IMR-90 (cell line): ENCODE measurements around the gene RILPL2. TPM values are rescaled to one million over a fixed set of nuclear protein-coding genes. Genes with fewer than 3 reads are reported as not detected.

ENCODE experiments used
- ATAC-seq: fragments of 200-7000 bp; cut with Tn5 transposase; 2 replicates; pipeline ENCODE4 v1.9.1; 2020; ENCODE audit warnings: low read depth, mild to moderate bottlenecking, moderate library complexity
- BruUV-seq: library from RNA; stranded (reverse); fragments of 400-500 nt; replicated peaks from 2 replicates; lab custom pipeline; 2021; lab: Mats Ljungman, UMichigan
- CTCF ChIA-PET: fragments of 300-600 bp; formaldehyde crosslinking; extraction: SDS; loops from one replicate; lab custom pipeline; 2021; ENCODE audit warnings: antibody characterized with exemption; lab: Yijun Ruan, JAX
- POLR2A ChIA-PET: fragments of 300-600 bp; sonication (Branson Sonifier 250); formaldehyde crosslinking; loops from one replicate; lab custom pipeline; 2022; ENCODE audit warnings: antibody characterized with exemption; ENCODE audit not compliant: unreplicated experiment; lab: Charles Lee
- DNase-seq: peaks from one replicate; pipeline ENCODE4 v3.0.0; 2013
- H2AFZ ChIP-seq: replicated peaks from 2 replicates; pipeline ENCODE3; 2013; ENCODE audit warnings: low read length, mild to moderate bottlenecking; ENCODE audit not compliant: poor library complexity
- H2AK5ac ChIP-seq: 2 replicates; pipeline ENCODE4 v1.6.1; 2013; ENCODE audit warnings: low read depth, low read length, inconsistent platforms
- H2AK9ac ChIP-seq: replicated peaks from 2 replicates; pipeline ENCODE3; 2013; ENCODE audit warnings: mild to moderate bottlenecking, low read depth, low read length, moderate library complexity; ENCODE audit not compliant: poor library complexity
- H2BK120ac ChIP-seq: 2 replicates; pipeline ENCODE4 v1.6.1; 2013; ENCODE audit warnings: low read depth, low read length, inconsistent platforms
- H2BK15ac ChIP-seq: 3 replicates; pipeline ENCODE4 v1.6.1; 2013; ENCODE audit warnings: low read depth, low read length, inconsistent platforms
- H2BK20ac ChIP-seq: 2 replicates; pipeline ENCODE4 v1.6.1; 2013; ENCODE audit warnings: low read depth, mild to moderate bottlenecking, inconsistent platforms, low read length, moderate library complexity
- H2BK5ac ChIP-seq: 2 replicates; pipeline ENCODE4 v1.6.1; 2013; ENCODE audit warnings: mild to moderate bottlenecking, low read depth, low read length, inconsistent platforms; ENCODE audit not compliant: poor library complexity, severe bottlenecking
- H3K14ac ChIP-seq: replicated peaks from 2 replicates; pipeline ENCODE4 v1.6.1; 2013; ENCODE audit warnings: low read depth, low read length, inconsistent platforms
- H3K18ac ChIP-seq: 2 replicates; pipeline ENCODE4 v1.6.1; 2013; ENCODE audit warnings: low read depth, low read length, control low read depth
- H3K23ac ChIP-seq: 2 replicates; pipeline ENCODE4 v1.6.1; 2013; ENCODE audit warnings: low read depth, low read length, inconsistent platforms
- H3K27ac ChIP-seq: 2 replicates; pipeline ENCODE4 v1.5.1; 2013; ENCODE audit warnings: mild to moderate bottlenecking, control low read depth, low read length; ENCODE audit not compliant: insufficient read depth
- H3K27me3 ChIP-seq: 2 replicates; pipeline ENCODE4 v1.6.1; 2013; ENCODE audit warnings: low read length; ENCODE audit not compliant: control insufficient read depth, insufficient read depth
- H3K36me3 ChIP-seq: 2 replicates; pipeline ENCODE4 v1.6.1; 2013; ENCODE audit warnings: low read length, mixed read lengths; ENCODE audit not compliant: control insufficient read depth, insufficient read depth
- H3K4ac ChIP-seq: 2 replicates; pipeline ENCODE4 v1.6.1; 2013; ENCODE audit warnings: low read depth, low read length, inconsistent platforms
- H3K4me1 ChIP-seq: 2 replicates; pipeline ENCODE4 v1.6.1; 2013; ENCODE audit warnings: low read length, mixed read lengths; ENCODE audit not compliant: control insufficient read depth, insufficient read depth
- H3K4me2 ChIP-seq: 2 replicates; pipeline ENCODE4 v1.6.1; 2013; ENCODE audit warnings: low read depth, mild to moderate bottlenecking, control low read depth, low read length, moderate library complexity
- H3K4me3 ChIP-seq: 2 replicates; pipeline ENCODE4 v1.5.1; 2013; ENCODE audit warnings: low read depth, mild to moderate bottlenecking, control low read depth, low read length, moderate library complexity; ENCODE audit not compliant: insufficient read depth
- H3K56ac ChIP-seq: 2 replicates; pipeline ENCODE4 v1.6.1; 2013; ENCODE audit warnings: low read length, inconsistent platforms; ENCODE audit not compliant: insufficient read depth; ENCODE audit errors: extremely low read depth
- H3K79me1 ChIP-seq, 2 experiments: 2 replicates each; pipeline ENCODE4 v1.6.1; 2013; ENCODE audit warnings: low read length in 2 of 2, inconsistent platforms in 1 of 2, low read depth in 1 of 2
- H3K9ac ChIP-seq: 2 replicates; pipeline ENCODE4 v1.6.1; 2013; ENCODE audit warnings: low read depth, low read length, control low read depth
- H3K9me1 ChIP-seq: 2 replicates; pipeline ENCODE4 v1.6.1; 2013; ENCODE audit warnings: low read length, inconsistent platforms; ENCODE audit not compliant: insufficient read depth
- H3K9me3 ChIP-seq: 2 replicates; pipeline ENCODE4 v1.6.1; 2013; ENCODE audit warnings: low read length; ENCODE audit not compliant: control insufficient read depth, insufficient read depth
- H4K20me1 ChIP-seq: 2 replicates; pipeline ENCODE4 v1.6.1; 2013; ENCODE audit warnings: low read length, inconsistent platforms; ENCODE audit not compliant: insufficient read depth
- H4K5ac ChIP-seq: 2 replicates; pipeline ENCODE4 v1.6.1; 2013; ENCODE audit warnings: mild to moderate bottlenecking, low read depth, low read length, control low read depth
- H4K8ac ChIP-seq, 2 experiments: 2 replicates each; pipeline ENCODE4 v1.6.1; 2013; ENCODE audit warnings: low read depth in 2 of 2, low read length in 2 of 2, control low read depth in 1 of 2, inconsistent platforms in 1 of 2
- H4K91ac ChIP-seq: 2 replicates; pipeline ENCODE4 v1.6.1; 2013; ENCODE audit warnings: low read depth, low read length, inconsistent platforms; ENCODE audit not compliant: insufficient read depth
- BHLHE40 ChIP-seq: fragments of 150-350 bp; IDR thresholded peaks from 2 replicates; pipeline ENCODE4 v1.6.1; 2016; ENCODE audit warnings: mild to moderate bottlenecking, low read depth, low read length
- CEBPB ChIP-seq: IDR thresholded peaks from 2 replicates; pipeline ENCODE4 v1.6.1; 2012; ENCODE audit warnings: low read depth, low read length, improper control_type of control experiment
- CHD1 ChIP-seq: IDR thresholded peaks from 2 replicates; pipeline ENCODE4 v1.6.1; 2012; ENCODE audit warnings: low read depth, low read length, improper control_type of control experiment
- MAZ ChIP-seq: IDR thresholded peaks from 2 replicates; pipeline ENCODE4 v1.6.1; 2012; ENCODE audit warnings: low read depth, mild to moderate bottlenecking, low read length, improper control_type of control experiment, moderate library complexity, borderline replicate concordance
- NFE2L2 ChIP-seq: fragments of 150-350 bp; IDR thresholded peaks from 2 replicates; pipeline ENCODE4 v1.6.1; 2016; ENCODE audit warnings: low read depth, mild to moderate bottlenecking, low read length
- RAD21 ChIP-seq: IDR thresholded peaks from 2 replicates; pipeline ENCODE4 v1.6.1; 2012; ENCODE audit warnings: low read length, improper control_type of control experiment
- RFX5 ChIP-seq: IDR thresholded peaks from 2 replicates; pipeline ENCODE4 v1.8.0; 2012; ENCODE audit warnings: low read depth, mild to moderate bottlenecking, low read length, moderate library complexity
- SMC3 ChIP-seq: fragments of 150-350 bp; IDR thresholded peaks from 2 replicates; pipeline ENCODE4 v1.6.1; 2016; ENCODE audit warnings: low read depth, mild to moderate bottlenecking, antibody characterized with exemption, low read length, moderate library complexity
- WGBS, 2 experiments: methylation state at CpG; one replicate each; pipeline versions ENCODE4 v1.1.5 to v1.1.7; 2013; ENCODE audit warnings: missing lambda C conversion rate in 2 of 2; ENCODE audit not compliant: insufficient read length in 1 of 2; ENCODE audit errors: extremely low coverage in 2 of 2; 5-methylcytosine and 5-hydroxymethylcytosine counted together
- dilution Hi-C: fragments of 300-500 bp; cut with HindIII; formaldehyde crosslinking; loops from one replicate; pipeline ENCODE4 v1.14.3; 2018; ENCODE audit warnings: low sequenced_read_pairs; ENCODE audit not compliant: unreplicated experiment
- in situ Hi-C: fragments of 300-500 bp; cut with MboI; formaldehyde crosslinking; loops from 3 replicates; pipeline ENCODE4 v1.14.3; 2019; ENCODE audit warnings: low sequenced_read_pairs, inconsistent platforms, mixed read lengths
- intact Hi-C: fragments of 100-400 bp; cut with micrococcal nuclease; formaldehyde crosslinking; loops from 2 replicates; pipeline ENCODE4 v1.10.0; 2022
- polyA plus RNA-seq, 3 experiments: library from polyadenylated mRNA; depleted of rRNA; stranded (reverse); fragments of >200 nt; gene quantifications; 2 replicates each; pipeline ENCODE4 v1.2.3, GENCODE V29; 2012; ENCODE audit warnings: low replicate concordance in 1 of 3
- total RNA-seq: library from RNA; depleted of rRNA; stranded (reverse); fragments of >200 nt; gene quantifications from 2 replicates; pipeline ENCODE4 v1.2.3, GENCODE V29; 2012
- TF ChIP-seq, protein P1 (sequence below): fragments of 150-350 bp; IDR thresholded peaks from 2 replicates; pipeline ENCODE4 v1.6.1; 2017; ENCODE audit warnings: mild to moderate bottlenecking, antibody characterized with exemption, low read length, low read depth
- TF ChIP-seq, protein P2 (sequence below): conservative IDR thresholded peaks from 2 replicates; pipeline ENCODE4 v1.5.1; 2012; ENCODE audit warnings: mild to moderate bottlenecking, low read depth, low read length, improper control_type of control experiment

The RILPL2 gene
- total and polyA plus RNA-seq, 2 of the 4 experiments (the other 2 are of a cell fraction) = 1.8 to 2.2 TPM

DNA sequence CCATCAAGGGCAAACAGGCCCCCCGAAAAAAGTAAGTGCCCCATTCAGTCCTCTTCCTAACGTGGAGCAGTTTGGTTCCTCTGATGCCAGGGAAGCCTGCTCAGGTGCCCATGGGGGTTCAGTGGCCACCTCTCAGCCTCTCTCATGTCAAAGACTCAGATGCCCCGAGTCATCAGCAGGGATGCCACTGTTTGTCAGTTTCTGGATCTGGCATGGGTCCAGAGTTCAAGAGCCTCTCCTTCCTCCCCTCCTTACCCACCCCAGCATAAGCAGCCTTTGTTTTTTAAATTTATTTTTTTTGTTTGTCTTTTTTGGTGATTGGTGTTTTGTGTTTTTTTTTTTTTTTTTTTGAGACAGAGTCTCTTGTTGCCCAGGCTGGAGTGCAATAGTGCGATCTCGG, 41.2 kb downstream of the RILPL2 start:
- Histone ChIP-seq H2AK5ac (no peak overlapping the region), H2AK9ac (no peak overlapping the region), H3K9me1 (peaks cover 14% of the 10 kb centered on the region; the same call in 1 of the 2 replicates), H3K36me3 (peaks cover 67% of the 10 kb centered on the region), H2AFZ (no peak overlapping the region), H3K4me3 (no peak overlapping the region), H4K5ac (no peak overlapping the region), H3K4me2 (no peak overlapping the region), H3K9ac (no peak overlapping the region), H4K8ac (no peak overlapping the region), H3K4me1 (peaks cover 5% of the 10 kb centered on the region; the same call in 1 of the 2 replicates), H3K18ac (no peak overlapping the region), H2BK120ac (no peak overlapping the region), H3K23ac (no peak overlapping the region), H3K4ac (no peak overlapping the region), H3K9me3 (no peaks in the 10 kb centered on the region), H3K56ac (no peak overlapping the region), H4K20me1 (peaks cover 47% of the 10 kb centered on the region), H3K27me3 (no peaks in the 10 kb centered on the region), H3K14ac (no peak overlapping the region), H2BK20ac (no peak overlapping the region), H4K91ac (no peak overlapping the region), H2BK5ac (no peak overlapping the region), H3K27ac (no peak overlapping the region), H2BK15ac (no peak overlapping the region), H3K79me1 (peaks cover 35 to 85% of the 10 kb centered on the region in 2 experiments)
- ATAC-seq (no peak), DNase-seq (no peak)
- in situ Hi-C loops (no loop called here), dilution Hi-C loops (no loop called here), intact Hi-C loops (no loop called here)
- no TSS peak for BruUV-seq
- ChIA-PET POLR2A (no interaction called here), CTCF (no interaction called here)
- no peak for TF ChIP-seq MAZ
- TF ChIP-seq RAD21 = no peak
- TF ChIP-seq SMC3 = no peak
- TF ChIP-seq, protein P1, sequence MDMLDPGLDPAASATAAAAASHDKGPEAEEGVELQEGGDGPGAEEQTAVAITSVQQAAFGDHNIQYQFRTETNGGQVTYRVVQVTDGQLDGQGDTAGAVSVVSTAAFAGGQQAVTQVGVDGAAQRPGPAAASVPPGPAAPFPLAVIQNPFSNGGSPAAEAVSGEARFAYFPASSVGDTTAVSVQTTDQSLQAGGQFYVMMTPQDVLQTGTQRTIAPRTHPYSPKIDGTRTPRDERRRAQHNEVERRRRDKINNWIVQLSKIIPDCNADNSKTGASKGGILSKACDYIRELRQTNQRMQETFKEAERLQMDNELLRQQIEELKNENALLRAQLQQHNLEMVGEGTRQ = no peak
- no peak for TF ChIP-seq BHLHE40
- no peak for TF ChIP-seq CHD1
- no peak for TF ChIP-seq CEBPB
- TF ChIP-seq RFX5 = no peak
- TF ChIP-seq, protein P2, sequence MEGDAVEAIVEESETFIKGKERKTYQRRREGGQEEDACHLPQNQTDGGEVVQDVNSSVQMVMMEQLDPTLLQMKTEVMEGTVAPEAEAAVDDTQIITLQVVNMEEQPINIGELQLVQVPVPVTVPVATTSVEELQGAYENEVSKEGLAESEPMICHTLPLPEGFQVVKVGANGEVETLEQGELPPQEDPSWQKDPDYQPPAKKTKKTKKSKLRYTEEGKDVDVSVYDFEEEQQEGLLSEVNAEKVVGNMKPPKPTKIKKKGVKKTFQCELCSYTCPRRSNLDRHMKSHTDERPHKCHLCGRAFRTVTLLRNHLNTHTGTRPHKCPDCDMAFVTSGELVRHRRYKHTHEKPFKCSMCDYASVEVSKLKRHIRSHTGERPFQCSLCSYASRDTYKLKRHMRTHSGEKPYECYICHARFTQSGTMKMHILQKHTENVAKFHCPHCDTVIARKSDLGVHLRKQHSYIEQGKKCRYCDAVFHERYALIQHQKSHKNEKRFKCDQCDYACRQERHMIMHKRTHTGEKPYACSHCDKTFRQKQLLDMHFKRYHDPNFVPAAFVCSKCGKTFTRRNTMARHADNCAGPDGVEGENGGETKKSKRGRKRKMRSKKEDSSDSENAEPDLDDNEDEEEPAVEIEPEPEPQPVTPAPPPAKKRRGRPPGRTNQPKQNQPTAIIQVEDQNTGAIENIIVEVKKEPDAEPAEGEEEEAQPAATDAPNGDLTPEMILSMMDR = no peak
- TF ChIP-seq NFE2L2 = no peak
- 88% methylated on average over 1 of the region's 5 CpGs; no CpG with 5 or more reads in 1 of the 2 experiments for WGBS, 2 experiments
